Lower lobe of right lung (tissue), 2 donors: ENCODE data around the gene DIS3L. TPM values are rescaled to one million over a fixed set of nuclear protein-coding genes. Genes with fewer than 3 reads are reported as not detected.
"Not testable (repeated sequence)": the region's sequence is repeated elsewhere in the genome, so short reads cannot be mapped to it uniquely, and the experiment has no call there.

Experiments
- ATAC-seq, 2 donors: fragments of 200-7000 bp; cut with Tn5 transposase; one replicate each; pipeline ENCODE4 v1.9.1; 2020 to 2022; ENCODE audit warnings: mild to moderate bottlenecking in 2 of 2, moderate library complexity in 2 of 2
- DNase-seq: peaks from one replicate; pipeline ENCODE4 v3.0.0-alpha.2; 2020
- H3K27ac ChIP-seq: fragments of 200-600 bp; one replicate; pipeline ENCODE4 v1.8.0; 2022
- H3K27me3 ChIP-seq: fragments of 200-600 bp; one replicate; pipeline ENCODE4 v1.8.0; 2022; ENCODE audit warnings: low read depth
- H3K36me3 ChIP-seq: fragments of 200-600 bp; one replicate; pipeline ENCODE4 v1.8.0; 2022; ENCODE audit warnings: mild to moderate bottlenecking
- H3K4me1 ChIP-seq: fragments of 200-600 bp; one replicate; pipeline ENCODE4 v1.8.0; 2022
- H3K4me3 ChIP-seq: fragments of 200-600 bp; one replicate; pipeline ENCODE4 v1.8.0; 2022; ENCODE audit warnings: mild to moderate bottlenecking
- H3K9me3 ChIP-seq: fragments of 200-600 bp; one replicate; pipeline ENCODE4 v1.8.0; 2022
- CTCF ChIP-seq: fragments of 200-600 bp; IDR thresholded peaks from one replicate; pipeline ENCODE4 v1.8.0; 2022; ENCODE audit warnings: antibody characterized with exemption, mild to moderate bottlenecking
- intact Hi-C: fragments of 100-400 bp; cut with DNase I; formaldehyde crosslinking; loops from one replicate; pipeline ENCODE4 v1.11.0; 2022
- total RNA-seq: library from RNA; stranded (reverse); fragmentation: NEBNext Ultra II Directional; extraction: Animal tissue kit (Norgen Biotek cat#: 25700); gene quantifications from one replicate; pipeline ENCODE4 v1.2.1, GENCODE V29; 2021
- donor health status: DM: no; HTN: yes; CAD: no; lungs with severe emphysema.

The DIS3L gene
- total RNA-seq, 1 donor from 2014 or later = 29.2 TPM

- Histone ChIP-seq H3K27ac (no peak overlapping the region), H3K27me3 (peaks cover 69% of the 10 kb centered on the region), H3K4me1 (peaks cover 29% of the 10 kb centered on the region), H3K9me3 (no peaks in the 10 kb centered on the region), H3K36me3 (no peaks in the 10 kb centered on the region), H3K4me3 (no peak overlapping the region)
- intact Hi-C loops = no loop called here
- DNase-seq (no peak), ATAC-seq (no peak)
- TF ChIP-seq CTCF = no peak
Observed at GRCh38 chr15:66254951-66255676, 38.3 kb upstream of the DIS3L start.

- DNase-seq (no peak), ATAC-seq (no peak)
- Histone ChIP-seq H3K9me3 (no peaks in the 10 kb centered on the region), H3K4me3 (no peak overlapping the region), H3K27me3 (peaks cover 54% of the 10 kb centered on the region), H3K36me3 (no peaks in the 10 kb centered on the region), H3K27ac (no peak overlapping the region), H3K4me1 (peaks cover 27% of the 10 kb centered on the region)
- intact Hi-C loops = no loop called here
- no peak for TF ChIP-seq CTCF
Observed at GRCh38 chr15:66256692-66257091, 36.7 kb upstream of the DIS3L start.

- intact Hi-C loops = no loop called here
- Histone ChIP-seq H3K27me3 (peaks cover 10% of the 10 kb centered on the region), H3K36me3 (no peaks in the 10 kb centered on the region), H3K4me1 (no peaks in the 10 kb centered on the region), H3K9me3 (no peaks in the 10 kb centered on the region), H3K4me3 (no peak overlapping the region), H3K27ac (no peak overlapping the region)
- ATAC-seq = peak in 1 of 2 donors; percentile 78
- DNase-seq = no peak
- no peak for TF ChIP-seq CTCF
Observed at GRCh38 chr15:66261056-66261455, 32.3 kb upstream of the DIS3L start.

- H3K27me3 ChIP-seq, H3K27ac ChIP-seq, H3K9me3 ChIP-seq, DNase-seq, ATAC-seq, intact Hi-C loops, H3K36me3 ChIP-seq, H3K4me1 ChIP-seq, H3K4me3 ChIP-seq: not testable (repeated sequence)
Observed at GRCh38 chr15:66262837-66263236, 30.5 kb upstream of the DIS3L start.

- DNase-seq (no peak), ATAC-seq (no peak)
- H3K27ac ChIP-seq = no peak overlapping the region
- intact Hi-C loops = no loop called here
- no peaks in the 10 kb centered on the region for H3K4me1 ChIP-seq
- H3K9me3 ChIP-seq = no peaks in the 10 kb centered on the region
- H3K27me3 ChIP-seq = no peaks in the 10 kb centered on the region
- no peaks in the 10 kb centered on the region for H3K36me3 ChIP-seq
- H3K4me3 ChIP-seq = no peak overlapping the region
- no peak for TF ChIP-seq CTCF
Observed at GRCh38 chr15:66264859-66265513, 28.4 kb upstream of the DIS3L start.
